Measurements from ENCODE around the gene CLDN9. TPM values are rescaled to one million over a fixed set of nuclear protein-coding genes. Genes with fewer than 3 reads are reported as not detected.
A peak's percentile ranks its signal among the peaks of the same experiment; 100 is the strongest.

CLDN9 gene
- total and polyA plus RNA-seq, 9 of the 15 experiments (the other 6 are each of a cell fraction or from before 2014, with no cell fraction given): 0.12 to 0.44 (median 0.22) TPM; not detected in 4

- TF ChIP-seq FOXO4 (CRISPR knock-in tag; IDR thresholded peaks at IDR 0.05): no peak
- no peak for TF ChIP-seq BRD4 (IDR thresholded peaks at IDR 0.05)
- peak; percentile 48 to 61; a peak in 3 of 4 replicates for TF ChIP-seq MNT (conservative IDR thresholded peaks at IDR 0.05)
- no peak for TF ChIP-seq EWSR1 (IDR thresholded peaks at IDR 0.05; ENCODE audit: borderline replicate concordance, low read depth, partially characterized antibody)
- TF ChIP-seq ZNF263 (CRISPR knock-in tag; IDR thresholded peaks at IDR 0.05; ENCODE audit: borderline replicate concordance): no peak
- TF ChIP-seq ZNF644 (tag; IDR thresholded peaks at IDR 0.05; ENCODE audit: low read depth): no peak
- no peak for TF ChIP-seq OTX1 (CRISPR knock-in tag; IDR thresholded peaks at IDR 0.05)
- no peak for TF ChIP-seq ZNF280A (IDR thresholded peaks at IDR 0.05; ENCODE audit: low read depth, partially characterized antibody)
- TF ChIP-seq TSC22D4 (tag; IDR thresholded peaks at IDR 0.05): no peak
- no peak for TF ChIP-seq HSF4 (CRISPR knock-in tag; IDR thresholded peaks at IDR 0.05; ENCODE audit: borderline replicate concordance)
- TF ChIP-seq ZNF124 (CRISPR knock-in tag; IDR thresholded peaks at IDR 0.05): no peak
- TF ChIP-seq MXD1 (CRISPR knock-in tag; IDR thresholded peaks at IDR 0.05; ENCODE audit: borderline replicate concordance, poor library complexity, severe bottlenecking): no peak
- no peak for TF ChIP-seq STAT5B (CRISPR knock-in tag; IDR thresholded peaks at IDR 0.05)
- TF ChIP-seq PCBP2 (IDR thresholded peaks at IDR 0.05; ENCODE audit: low read depth, low read length, poor library complexity, severe bottlenecking): no peak
- TF ChIP-seq E2F5 (CRISPR knock-in tag; IDR thresholded peaks at IDR 0.05): no peak
- TF ChIP-seq BRF1 (IDR thresholded peaks at IDR 0.05; ENCODE audit: borderline replicate concordance, extremely low read depth, insufficient read length): no peak
- no peak for TF ChIP-seq ZNF444 (CRISPR knock-in tag; IDR thresholded peaks at IDR 0.05)
- TF ChIP-seq RCOR1 (IDR thresholded peaks at IDR 0.05; ENCODE audit: borderline replicate concordance in 1 of 2, low read depth in 2 of 2, low read length in 2 of 2): no peak
- TF ChIP-seq TFE3 (CRISPR knock-in tag; IDR thresholded peaks at IDR 0.05): no peak
These were observed 8.1 kb downstream of the CLDN9 start (continued) for GRCh38 chr16:3020604-3021448.
